ENCODE results near the gene SUMO3.

Gene SUMO3

GRCh38 chr21:44817914-44818639 is at the start of gene SUMO3:
TSS of gene SUMO3 (minus strand) at chr21:44818062. CDS start at chr21:44817968, 94 bp downstream.
- DNase-seq: peak; percentile 92

GRCh38 chr21:44867464-44867863 is 49.6 kb upstream of the SUMO3 start:
- DNase-seq: no peak

- DNase-seq: no peak
These were observed 48.9 kb upstream of the SUMO3 start for GRCh38 chr21:44866780-44867179.

- DNase-seq: peak; percentile 43
These were observed 47.9 kb upstream of the SUMO3 start for GRCh38 chr21:44865561-44866280.

GRCh38 chr21:44862869-44863685 is 45.2 kb upstream of the SUMO3 start:
- no peak for DNase-seq

GRCh38 chr21:44858791-44859190 is 40.9 kb upstream of the SUMO3 start:
- DNase-seq: no peak

GRCh38 chr21:44858291-44858690 is 40.4 kb upstream of the SUMO3 start:
- DNase-seq: no peak

- DNase-seq: no peak
These were observed 39.4 kb upstream of the SUMO3 start for GRCh38 chr21:44857127-44857892.

GRCh38 chr21:44856131-44856530 is 38.3 kb upstream of the SUMO3 start:
- DNase-seq: no peak

- no peak for DNase-seq
These were observed 37.7 kb upstream of the SUMO3 start for GRCh38 chr21:44855572-44855971.

- no peak for DNase-seq
These were observed 37.0 kb upstream of the SUMO3 start for GRCh38 chr21:44854664-44855446.

GRCh38 chr21:44854391-44854663 is 36.5 kb upstream of the SUMO3 start:
- DNase-seq: no peak

GRCh38 chr21:44853601-44854390 is 35.9 kb upstream of the SUMO3 start:
- no peak for DNase-seq

- DNase-seq: no peak
These were observed 33.2 kb upstream of the SUMO3 start for GRCh38 chr21:44850905-44851657.

GRCh38 chr21:44850208-44850800 is 32.4 kb upstream of the SUMO3 start:
- no peak for DNase-seq

GRCh38 chr21:44849616-44850130 is 31.8 kb upstream of the SUMO3 start:
- no peak for DNase-seq

GRCh38 chr21:44848821-44849521 is 31.1 kb upstream of the SUMO3 start:
- no peak for DNase-seq

GRCh38 chr21:44847261-44848056 is 29.6 kb upstream of the SUMO3 start:
- no peak for DNase-seq
